HepG2 (cell line): ENCODE results near the gene TTC31. TPM values are rescaled to one million over a fixed set of nuclear protein-coding genes. Genes with fewer than 3 reads are reported as not detected.

Experiments used
- ARHGAP35 ChIP-seq: sonication (generic); formaldehyde crosslinking; IDR thresholded peaks from 2 replicates; pipeline ENCODE4 v1.9.0; 2022; ENCODE audit warnings: mild to moderate bottlenecking, inconsistent platforms, moderate library complexity, missing genetic modification reagents, borderline replicate concordance
- BCL6 ChIP-seq: IDR thresholded peaks from 2 replicates; pipeline ENCODE4 v1.6.1; 2016; ENCODE audit warnings: missing genetic modification reagents, missing compliant biosample characterization
- BRD4 ChIP-seq: sonication (generic); formaldehyde crosslinking; IDR thresholded peaks from 2 replicates; pipeline ENCODE4 v1.4.0; 2020; ENCODE audit warnings: missing genetic modification reagents
- ETV6 ChIP-seq: sonication (generic); formaldehyde crosslinking; conservative IDR thresholded peaks from 2 replicates; pipeline ENCODE4 v1.4.0; 2020; ENCODE audit warnings: missing genetic modification reagents
- FOXP1 ChIP-seq, 2 experiments: fragments of 450-650 bp in 1 of 2; IDR thresholded peaks; 2 replicates each; pipeline ENCODE4 v1.6.1; 2017 to 2018; ENCODE audit warnings: antibody characterized with exemption in 1 of 2
- PAX8 ChIP-seq: sonication (generic); formaldehyde crosslinking; IDR thresholded peaks from 2 replicates; pipeline ENCODE4 v1.8.0; 2022; ENCODE audit warnings: mild to moderate bottlenecking, missing genetic modification reagents, borderline replicate concordance
- PITX1 ChIP-seq: sonication (generic); formaldehyde crosslinking; IDR thresholded peaks from 2 replicates; pipeline ENCODE4 v1.5.1; 2020; ENCODE audit warnings: mild to moderate bottlenecking, missing genetic modification reagents
- POLR2AphosphoS5 ChIP-seq: IDR thresholded peaks from 2 replicates; pipeline ENCODE4 v1.6.1; 2012; ENCODE audit warnings: low read depth, low read length
- SETDB1 ChIP-seq: sonication (generic); formaldehyde crosslinking; IDR thresholded peaks from 2 replicates; pipeline ENCODE4 v1.5.1; 2020; ENCODE audit warnings: missing genetic modification reagents, mild to moderate bottlenecking, borderline replicate concordance
- SNRNP70 ChIP-seq: fragments of 200-400 bp; formaldehyde crosslinking; IDR thresholded peaks from 2 replicates; pipeline ENCODE4 v1.6.1; 2017; ENCODE audit warnings: mild to moderate bottlenecking, low read depth, low read length, moderate library complexity
- THYN1 ChIP-seq: sonication (generic); formaldehyde crosslinking; IDR thresholded peaks from 2 replicates; pipeline ENCODE4 v1.8.1; 2023; ENCODE audit warnings: low read depth, mild to moderate bottlenecking, moderate library complexity, missing genetic modification reagents, borderline replicate concordance
- ZFYVE20 ChIP-seq: sonication (generic); formaldehyde crosslinking; IDR thresholded peaks from 2 replicates; pipeline ENCODE4 v1.8.0; 2023; ENCODE audit warnings: low read depth, mild to moderate bottlenecking, moderate library complexity, missing genetic modification reagents, borderline replicate concordance
- ZNF24 ChIP-seq: fragments of 450-650 bp; IDR thresholded peaks from 2 replicates; pipeline ENCODE4 v1.6.1; 2017; ENCODE audit warnings: antibody characterized with exemption, mild to moderate bottlenecking
- ZNF549 ChIP-seq: sonication (generic); formaldehyde crosslinking; IDR thresholded peaks from 2 replicates; pipeline ENCODE4 v1.5.0; 2020; ENCODE audit warnings: missing genetic modification reagents
- ZNF670 ChIP-seq: sonication (generic); formaldehyde crosslinking; IDR thresholded peaks from 2 replicates; pipeline ENCODE4 v1.8.0; 2022; ENCODE audit warnings: mild to moderate bottlenecking, missing genetic modification reagents, borderline replicate concordance
- ZNF674 ChIP-seq: sonication (generic); formaldehyde crosslinking; IDR thresholded peaks from 2 replicates; pipeline ENCODE4 v1.5.0; 2020; ENCODE audit warnings: low read depth, mild to moderate bottlenecking, missing genetic modification reagents
- ZNF720 ChIP-seq: sonication (generic); formaldehyde crosslinking; IDR thresholded peaks from 2 replicates; pipeline ENCODE4 v1.4.0; 2020; ENCODE audit warnings: missing genetic modification reagents
- polyA plus RNA-seq, 8 experiments: library from polyadenylated mRNA; depleted of rRNA in 3 of 8; stranded (reverse) in 7 of 8; unstranded in 1 of 8; fragments of >200 nt; fragmentation: Illumina TruSeq in 4 of 8; extraction: Trizol in 4 of 8; gene quantifications; 2 replicates each; pipeline versions ENCODE4 v1.2.1 to v1.2.3, GENCODE V29; 2011 to 2016; ENCODE audit warnings: low read depth in 4 of 8, missing spikeins in 1 of 8, mixed read lengths in 1 of 8; ENCODE audit not compliant: insufficient read depth in 1 of 8
- total RNA-seq, 5 experiments: library from RNA; depleted of rRNA; stranded (reverse); fragments of >200 nt; fragmentation: Illumina TruSeq; extraction: Trizol; gene quantifications; 2 replicates each; pipeline ENCODE4 v1.2.3, GENCODE V29; 2016; ENCODE audit warnings: low read depth in 1 of 5
- TF ChIP-seq, protein P1 (sequence below): sonication (generic); formaldehyde crosslinking; IDR thresholded peaks from 2 replicates; pipeline ENCODE4 v1.9.0; 2022; ENCODE audit warnings: missing genetic modification reagents, mild to moderate bottlenecking, borderline replicate concordance
- TF ChIP-seq, protein P2 (sequence below): sonication (generic); formaldehyde crosslinking; IDR thresholded peaks from 2 replicates; pipeline ENCODE4 v1.5.1; 2020; ENCODE audit warnings: missing genetic modification reagents, mild to moderate bottlenecking, borderline replicate concordance
- TF ChIP-seq, protein P3 (sequence below): IDR thresholded peaks from 2 replicates; pipeline ENCODE4 v1.6.1; 2016; ENCODE audit warnings: missing biosample characterization, missing genetic modification reagents, low read depth
- TF ChIP-seq, protein P4 (sequence below): sonication (generic); formaldehyde crosslinking; IDR thresholded peaks from 2 replicates; pipeline ENCODE4 v1.8.0; 2022; ENCODE audit warnings: mild to moderate bottlenecking, missing genetic modification reagents

TTC31 gene
- total and polyA plus RNA-seq, 2 of the 13 experiments (the other 11 are each of a cell fraction or from before 2014, with no cell fraction given), result 28.3 to 39.5 TPM

DNA sequence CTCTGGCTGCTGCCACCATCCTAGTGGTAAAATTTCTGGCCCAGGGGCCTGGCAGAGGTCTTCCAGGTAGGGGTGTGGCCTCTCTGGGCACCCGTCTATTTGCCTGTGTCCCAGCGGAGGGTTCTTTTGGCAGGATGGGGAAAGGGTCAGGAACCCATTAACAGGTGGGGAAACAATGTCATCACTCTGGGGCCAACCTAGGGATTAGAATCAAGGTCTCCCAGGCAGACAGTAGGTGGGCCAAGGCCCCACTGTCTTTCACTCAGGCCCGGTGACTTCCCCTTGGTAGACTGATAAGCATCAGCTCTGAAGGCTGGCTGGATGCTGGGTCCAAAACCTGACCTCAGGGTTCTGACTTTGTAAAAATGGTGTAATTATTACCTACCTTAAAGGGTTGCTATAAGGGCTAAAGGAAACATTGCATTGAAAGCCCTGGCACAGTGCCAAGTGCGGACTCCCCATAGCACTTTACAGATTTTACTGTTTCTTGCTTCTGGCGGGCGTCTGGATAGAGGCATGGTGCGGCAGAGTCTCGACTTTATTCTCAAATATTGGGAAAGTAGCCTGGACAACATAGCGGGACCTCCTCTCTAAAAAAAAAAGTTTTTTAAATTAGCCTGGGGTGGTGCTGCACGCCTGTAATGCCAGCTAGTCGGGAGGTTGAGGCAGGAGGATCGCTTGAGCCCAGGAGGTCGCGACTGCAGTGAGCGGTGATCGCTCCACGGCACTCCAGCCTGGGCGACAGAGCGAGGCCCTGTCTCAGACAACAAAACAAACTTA lies 14.3 kb downstream of the TTC31 start (continued):
- no peak for TF ChIP-seq ZNF549 (CRISPR knock-in tag)
- no peak for TF ChIP-seq BRD4 (CRISPR knock-in tag)
- TF ChIP-seq SNRNP70, result no peak
- TF ChIP-seq PAX8 (CRISPR knock-in tag), result no peak
- TF ChIP-seq PITX1, result peak; percentile 81
- TF ChIP-seq, protein P1, sequence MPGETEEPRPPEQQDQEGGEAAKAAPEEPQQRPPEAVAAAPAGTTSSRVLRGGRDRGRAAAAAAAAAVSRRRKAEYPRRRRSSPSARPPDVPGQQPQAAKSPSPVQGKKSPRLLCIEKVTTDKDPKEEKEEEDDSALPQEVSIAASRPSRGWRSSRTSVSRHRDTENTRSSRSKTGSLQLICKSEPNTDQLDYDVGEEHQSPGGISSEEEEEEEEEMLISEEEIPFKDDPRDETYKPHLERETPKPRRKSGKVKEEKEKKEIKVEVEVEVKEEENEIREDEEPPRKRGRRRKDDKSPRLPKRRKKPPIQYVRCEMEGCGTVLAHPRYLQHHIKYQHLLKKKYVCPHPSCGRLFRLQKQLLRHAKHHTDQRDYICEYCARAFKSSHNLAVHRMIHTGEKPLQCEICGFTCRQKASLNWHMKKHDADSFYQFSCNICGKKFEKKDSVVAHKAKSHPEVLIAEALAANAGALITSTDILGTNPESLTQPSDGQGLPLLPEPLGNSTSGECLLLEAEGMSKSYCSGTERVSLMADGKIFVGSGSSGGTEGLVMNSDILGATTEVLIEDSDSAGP (CRISPR knock-in tag), result no peak
- no peak for TF ChIP-seq ZNF24
- TF ChIP-seq ZNF670 (CRISPR knock-in tag), result no peak
- TF ChIP-seq BCL6, result peak; percentile 52; the same call in 1 of the 2 replicates
- TF ChIP-seq, protein P2, sequence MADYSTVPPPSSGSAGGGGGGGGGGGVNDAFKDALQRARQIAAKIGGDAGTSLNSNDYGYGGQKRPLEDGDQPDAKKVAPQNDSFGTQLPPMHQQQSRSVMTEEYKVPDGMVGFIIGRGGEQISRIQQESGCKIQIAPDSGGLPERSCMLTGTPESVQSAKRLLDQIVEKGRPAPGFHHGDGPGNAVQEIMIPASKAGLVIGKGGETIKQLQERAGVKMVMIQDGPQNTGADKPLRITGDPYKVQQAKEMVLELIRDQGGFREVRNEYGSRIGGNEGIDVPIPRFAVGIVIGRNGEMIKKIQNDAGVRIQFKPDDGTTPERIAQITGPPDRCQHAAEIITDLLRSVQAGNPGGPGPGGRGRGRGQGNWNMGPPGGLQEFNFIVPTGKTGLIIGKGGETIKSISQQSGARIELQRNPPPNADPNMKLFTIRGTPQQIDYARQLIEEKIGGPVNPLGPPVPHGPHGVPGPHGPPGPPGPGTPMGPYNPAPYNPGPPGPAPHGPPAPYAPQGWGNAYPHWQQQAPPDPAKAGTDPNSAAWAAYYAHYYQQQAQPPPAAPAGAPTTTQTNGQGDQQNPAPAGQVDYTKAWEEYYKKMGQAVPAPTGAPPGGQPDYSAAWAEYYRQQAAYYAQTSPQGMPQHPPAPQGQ (CRISPR knock-in tag), result no peak
- TF ChIP-seq ETV6 (CRISPR knock-in tag), result 0 out of 2 replicates have a peak, but pooled peaks have one; percentile 36
- no peak for TF ChIP-seq ARHGAP35
- no peak for TF ChIP-seq ZNF720
- TF ChIP-seq POLR2AphosphoS5, result no peak; the same call in 1 of the 2 replicates
- no peak for TF ChIP-seq ZFYVE20 (CRISPR knock-in tag)
- no peak for TF ChIP-seq FOXP1 (IDR thresholded peaks at IDR 0.05)
- TF ChIP-seq FOXP1 (CRISPR knock-in tag; IDR thresholded peaks at IDR 0.05), result no peak
- TF ChIP-seq, protein P3, sequence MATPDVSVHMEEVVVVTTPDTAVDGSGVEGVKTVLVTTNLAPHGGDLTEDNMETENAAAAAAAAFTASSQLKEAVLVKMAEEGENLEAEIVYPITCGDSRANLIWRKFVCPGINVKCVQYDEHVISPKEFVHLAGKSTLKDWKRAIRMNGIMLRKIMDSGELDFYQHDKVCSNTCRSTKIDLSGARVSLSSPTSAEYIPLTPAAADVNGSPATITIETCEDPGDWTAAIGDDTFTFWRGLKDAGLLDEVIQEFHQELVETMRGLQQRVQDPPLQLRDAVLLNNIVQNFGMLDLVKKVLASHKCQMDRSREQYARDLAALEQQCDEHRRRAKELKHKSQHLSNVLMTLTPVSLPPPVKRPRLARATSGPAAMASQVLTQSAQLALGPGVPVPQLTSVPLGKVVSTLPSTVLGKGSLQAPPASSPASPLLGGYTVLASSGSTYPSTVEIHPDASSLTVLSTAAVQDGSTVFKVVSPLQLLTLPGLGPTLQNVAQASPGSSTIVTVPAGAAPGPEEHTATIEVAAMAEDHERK (CRISPR knock-in tag), result no peak
- TF ChIP-seq, protein P4, sequence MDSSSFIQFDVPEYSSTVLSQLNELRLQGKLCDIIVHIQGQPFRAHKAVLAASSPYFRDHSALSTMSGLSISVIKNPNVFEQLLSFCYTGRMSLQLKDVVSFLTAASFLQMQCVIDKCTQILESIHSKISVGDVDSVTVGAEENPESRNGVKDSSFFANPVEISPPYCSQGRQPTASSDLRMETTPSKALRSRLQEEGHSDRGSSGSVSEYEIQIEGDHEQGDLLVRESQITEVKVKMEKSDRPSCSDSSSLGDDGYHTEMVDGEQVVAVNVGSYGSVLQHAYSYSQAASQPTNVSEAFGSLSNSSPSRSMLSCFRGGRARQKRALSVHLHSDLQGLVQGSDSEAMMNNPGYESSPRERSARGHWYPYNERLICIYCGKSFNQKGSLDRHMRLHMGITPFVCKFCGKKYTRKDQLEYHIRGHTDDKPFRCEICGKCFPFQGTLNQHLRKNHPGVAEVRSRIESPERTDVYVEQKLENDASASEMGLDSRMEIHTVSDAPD (CRISPR knock-in tag), result no peak
- TF ChIP-seq THYN1 (CRISPR knock-in tag), result no peak
- no peak for TF ChIP-seq SETDB1
- no peak for TF ChIP-seq ZNF674 (CRISPR knock-in tag)
